HCEC 1CT (cell line): ENCODE measurements around the gene CCDC51.

Experiments used
- DNase-seq: peaks from one replicate; pipeline ENCODE4 v3.0.0-alpha.2; 2017

Gene CCDC51

GRCh38 chr3:48418140-48418539 lies 21.8 kb downstream of the CCDC51 start:
- no peak for DNase-seq

- DNase-seq, result no peak
Measured at GRCh38 chr3:48417529-48418108, 22.3 kb downstream of the CCDC51 start.

GRCh38 chr3:48416546-48416945 lies 23.4 kb downstream of the CCDC51 start:
- DNase-seq, result no peak

GRCh38 chr3:48416091-48416505 lies 23.8 kb downstream of the CCDC51 start:
- DNase-seq, result no peak

GRCh38 chr3:48415251-48415953 lies 24.5 kb downstream of the CCDC51 start:
- DNase-seq, result no peak

- no peak for DNase-seq
Measured at GRCh38 chr3:48414376-48415250, 25.3 kb downstream of the CCDC51 start.

- no peak for DNase-seq
Measured at GRCh38 chr3:48413611-48414010, 26.3 kb downstream of the CCDC51 start.

GRCh38 chr3:48413086-48413485 lies 26.8 kb downstream of the CCDC51 start:
- no peak for DNase-seq

- no peak for DNase-seq
Measured at GRCh38 chr3:48412375-48413001, 27.4 kb downstream of the CCDC51 start.

GRCh38 chr3:48411606-48412374 lies 28.1 kb downstream of the CCDC51 start:
- no peak for DNase-seq

- no peak for DNase-seq
Measured at GRCh38 chr3:48411041-48411588, 28.8 kb downstream of the CCDC51 start.

GRCh38 chr3:48410205-48411040 lies 29.5 kb downstream of the CCDC51 start:
- DNase-seq, result no peak

GRCh38 chr3:48409291-48410201 lies 30.4 kb downstream of the CCDC51 start:
- DNase-seq, result no peak

- DNase-seq, result no peak
Measured at GRCh38 chr3:48408823-48409281, 31.1 kb downstream of the CCDC51 start.

GRCh38 chr3:48407542-48408099 lies 32.3 kb downstream of the CCDC51 start:
- no peak for DNase-seq

- DNase-seq, result no peak
Measured at GRCh38 chr3:48406443-48407431, 33.2 kb downstream of the CCDC51 start.

- no peak for DNase-seq
Measured at GRCh38 chr3:48405971-48406370, 33.9 kb downstream of the CCDC51 start.

- no peak for DNase-seq
Measured at GRCh38 chr3:48405343-48405881, 34.5 kb downstream of the CCDC51 start.
